ENCODE measurements around the gene DNAH14. TPM values are rescaled to one million over a fixed set of nuclear protein-coding genes. Genes with fewer than 3 reads are reported as not detected.

Gene DNAH14
- total and polyA plus RNA-seq, 9 donors: 3.7 to 61.4 (median 24.2) TPM

- 95 to 97% (median 96%) methylated on average over 2 of the region's 2 CpGs for WGBS, 3 donors
- intact Hi-C loops (cut with DNase I): no loop called here
These were observed 191.6 kb downstream of the DNAH14 start for GRCh38 chr1:225121095-225121494.

GRCh38 chr1:225131869-225132268 lies 202.4 kb downstream of the DNAH14 start:
- Histone ChIP-seq H3K4me3 (no peak overlapping the region), H3K36me3 (no peaks in the 10 kb centered on the region), H3K27me3 (no peaks in the 10 kb centered on the region), H3K4me1 (ENCODE audit: insufficient read depth) (no peaks in the 10 kb centered on the region), H3K9me3 (no peaks in the 10 kb centered on the region), H3K27ac (no peak overlapping the region)
- intact Hi-C loops (cut with DNase I): no loop called here
- TF ChIP-seq CTCF (IDR thresholded peaks at IDR 0.05) (no peak), EP300 (IDR thresholded peaks at IDR 0.05) (no peak), POLR2A (IDR thresholded peaks at IDR 0.05) (no peak)
- DNase-seq: no peak
- 95 to 98% (median 95%) methylated on average over 1 of the region's 1 CpG for WGBS, 3 donors

More at GRCh38 chr1:225121095-225121494, 191.6 kb downstream of the DNAH14 start:
- TF ChIP-seq POLR2A (IDR thresholded peaks at IDR 0.05) (no peak), EP300 (IDR thresholded peaks at IDR 0.05) (no peak), CTCF (IDR thresholded peaks at IDR 0.05) (no peak)
- no peaks in the 10 kb centered on the region for H3K36me3 ChIP-seq
- DNase-seq: no peak
- H3K4me1 ChIP-seq (ENCODE audit: insufficient read depth): no peaks in the 10 kb centered on the region
- no peak overlapping the region for H3K27ac ChIP-seq
- no peaks in the 10 kb centered on the region for H3K27me3 ChIP-seq
- H3K4me3 ChIP-seq: no peak overlapping the region
- peaks cover 0 to 6% of the 10 kb centered on the region in 2 donors for H3K9me3 ChIP-seq

GRCh38 chr1:225137976-225138375 lies 208.5 kb downstream of the DNAH14 start:
- H3K4me1 ChIP-seq (ENCODE audit: insufficient read depth): no peaks in the 10 kb centered on the region
- WGBS, 3 donors: 71 to 79% (median 79%) methylated on average over 3 of the region's 3 CpGs
- no peak for DNase-seq
- H3K27me3 ChIP-seq: no peaks in the 10 kb centered on the region
- intact Hi-C loops (cut with DNase I): no loop called here
- TF ChIP-seq POLR2A (IDR thresholded peaks at IDR 0.05) (no peak), EP300 (IDR thresholded peaks at IDR 0.05) (no peak), CTCF (IDR thresholded peaks at IDR 0.05) (no peak)
- H3K4me3 ChIP-seq: no peak overlapping the region
- H3K9me3 ChIP-seq: no peaks in the 10 kb centered on the region
- H3K36me3 ChIP-seq: no peaks in the 10 kb centered on the region
- no peak overlapping the region for H3K27ac ChIP-seq

- no peak for TF ChIP-seq POLR2A (IDR thresholded peaks at IDR 0.05)
- TF ChIP-seq EP300 (IDR thresholded peaks at IDR 0.05): no peak
- TF ChIP-seq CTCF (IDR thresholded peaks at IDR 0.05): no peak
- no peaks in the 10 kb centered on the region for H3K27me3 ChIP-seq
These were observed 213.5 kb downstream of the DNAH14 start for GRCh38 chr1:225143001-225143400.

More at GRCh38 chr1:225143001-225143400, 213.5 kb downstream of the DNAH14 start:
- DNase-seq: no peak
- H3K4me1 ChIP-seq (ENCODE audit: insufficient read depth): no peaks in the 10 kb centered on the region
- no peak overlapping the region for H3K27ac ChIP-seq
- intact Hi-C loops (cut with DNase I): no loop called here
- H3K36me3 ChIP-seq: no peaks in the 10 kb centered on the region
- H3K9me3 ChIP-seq: no peaks in the 10 kb centered on the region
- no peak overlapping the region for H3K4me3 ChIP-seq
